Mesodermal cell (in vitro differentiated cells): ENCODE results near the gene MDFI.
A peak's percentile ranks its signal among the peaks of the same experiment; 100 is the strongest.

Experiments used
- H3K27ac ChIP-seq: 2 replicates; pipeline ENCODE4 v1.7.0; 2013; ENCODE audit warnings: mild to moderate bottlenecking, low read depth, low read length, moderate library complexity; ENCODE audit not compliant: severe bottlenecking
- H3K36me3 ChIP-seq: 2 replicates; pipeline ENCODE4 v1.7.1; 2013; ENCODE audit warnings: mild to moderate bottlenecking, low read length, moderate library complexity; ENCODE audit not compliant: control insufficient read depth, insufficient read depth
- H3K4me1 ChIP-seq: one replicate; pipeline ENCODE4 v1.7.1; 2013; ENCODE audit warnings: mild to moderate bottlenecking, low read length; ENCODE audit not compliant: insufficient read depth, control insufficient read depth, poor library complexity, severe bottlenecking
- H3K4me3 ChIP-seq: 2 replicates; pipeline ENCODE4 v1.7.0; 2013; ENCODE audit warnings: low read length, control low read depth, mild to moderate bottlenecking; ENCODE audit not compliant: insufficient read depth, poor library complexity, severe bottlenecking; ENCODE audit errors: extremely low read depth
- H3K9me3 ChIP-seq: 2 replicates; pipeline ENCODE4 v1.7.1; 2013; ENCODE audit warnings: mild to moderate bottlenecking, low read length, moderate library complexity; ENCODE audit not compliant: control insufficient read depth
- WGBS, 2 experiments: methylation state at CpG; one replicate each; pipeline ENCODE4 v1.1.5; 2013; ENCODE audit warnings: missing lambda C conversion rate in 2 of 2; ENCODE audit not compliant: insufficient coverage in 2 of 2; 5-methylcytosine and 5-hydroxymethylcytosine counted together

The MDFI gene

GRCh38 chr6:41634657-41635056 lies 3.6 kb upstream of the MDFI start:
- H3K9me3 ChIP-seq = no peaks in the 10 kb centered on the region
- peaks cover 27% of the 10 kb centered on the region for H3K4me1 ChIP-seq
- WGBS, 2 experiments = 0 to 41% methylated on average over 1 to 4 of the region's 4 CpGs
- H3K36me3 ChIP-seq = peaks cover 6% of the 10 kb centered on the region
- H3K4me3 ChIP-seq = no peak overlapping the region
- H3K27ac ChIP-seq = peak overlapping the region; percentile 49

DNA sequence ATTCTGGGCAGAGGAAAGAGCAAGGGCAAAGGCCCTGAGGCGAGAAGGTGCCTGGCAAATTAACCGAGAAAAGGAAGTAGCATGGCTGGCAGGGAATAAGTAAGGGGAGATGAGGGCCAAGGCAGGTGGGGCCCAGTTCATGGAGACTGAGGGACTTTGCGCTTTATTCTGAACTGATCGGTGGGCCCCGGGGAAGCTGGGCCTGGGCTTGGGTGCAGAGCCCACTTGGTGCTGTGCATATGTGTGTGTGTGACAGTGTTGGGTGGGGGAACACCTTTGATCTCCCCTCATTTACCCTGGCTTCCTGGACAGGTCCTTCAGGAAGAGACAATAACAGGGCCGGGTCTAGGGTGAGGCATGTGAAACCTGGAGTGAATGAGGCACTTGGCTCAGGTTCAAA lies 2.9 kb upstream of the MDFI start:
- H3K4me3 ChIP-seq = no peak overlapping the region
- H3K36me3 ChIP-seq = peaks cover 14% of the 10 kb centered on the region
- peaks cover 34% of the 10 kb centered on the region for H3K4me1 ChIP-seq
- H3K9me3 ChIP-seq = no peaks in the 10 kb centered on the region
- H3K27ac ChIP-seq = peak overlapping the region; percentile 49
- WGBS, 2 experiments = 88 to 90% methylated on average over 4 of the region's 6 CpGs

GRCh38 chr6:41636833-41637193 lies 1.5 kb upstream of the MDFI start:
- Histone ChIP-seq H3K36me3 (peaks cover 28% of the 10 kb centered on the region), H3K4me1 (peaks cover 49% of the 10 kb centered on the region), H3K9me3 (no peaks in the 10 kb centered on the region), H3K27ac (peak overlapping the region; percentile 83), H3K4me3 (peak overlapping the region; percentile 90)
- 4 to 5% methylated on average over 14 to 29 of the region's 31 CpGs for WGBS, 2 experiments

DNA sequence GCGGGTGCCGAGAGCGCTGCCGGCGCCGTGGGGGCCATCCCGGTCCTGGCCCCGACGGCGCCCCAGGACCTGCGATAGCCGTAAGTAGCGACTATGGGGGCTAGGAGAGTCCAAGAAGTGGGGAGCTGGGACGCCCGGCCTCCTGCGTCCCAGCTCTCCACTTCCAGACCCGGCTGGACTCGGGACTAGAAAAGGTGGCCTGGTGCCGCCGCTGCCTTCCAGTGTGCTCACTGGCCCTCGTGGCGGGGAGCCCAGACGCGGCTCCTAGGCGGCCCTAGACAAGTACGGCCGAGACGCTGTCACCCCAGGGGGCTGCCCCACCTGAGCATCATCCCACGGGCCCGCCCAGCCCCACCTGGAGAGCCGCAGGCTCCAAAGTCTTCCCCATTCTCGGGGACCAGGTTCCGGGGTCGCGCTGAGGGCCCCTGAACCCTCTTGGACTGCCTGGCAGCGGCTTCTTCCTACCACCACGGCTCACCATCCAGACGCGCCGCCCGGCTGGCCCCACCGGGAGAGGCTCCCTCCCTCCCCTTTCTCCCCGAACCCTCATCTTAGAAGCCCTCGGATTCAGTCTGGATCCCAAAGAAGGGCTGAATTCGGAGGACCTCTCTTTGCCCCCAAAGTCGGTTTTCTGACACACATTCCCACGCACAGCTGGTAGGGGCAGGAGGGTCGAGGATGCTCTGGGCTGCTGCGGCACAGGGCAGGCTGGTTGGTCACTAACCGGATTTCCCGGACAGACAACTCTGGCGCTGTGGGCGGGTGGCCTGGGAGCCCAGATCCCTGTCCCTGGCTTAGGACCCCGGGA lies 870 bp upstream of the MDFI start:
- 2% methylated on average over 41 to 51 of the region's 54 CpGs for WGBS, 2 experiments
- peak overlapping the region; percentile 90 for H3K4me3 ChIP-seq
- H3K4me1 ChIP-seq = peaks cover 54% of the 10 kb centered on the region
- peaks cover 34% of the 10 kb centered on the region for H3K36me3 ChIP-seq
- peak overlapping the region; percentile 83 for H3K27ac ChIP-seq
- H3K9me3 ChIP-seq = no peaks in the 10 kb centered on the region

GRCh38 chr6:41638935-41639808 lies 904 bp downstream of the MDFI start:
- H3K4me1 ChIP-seq = peaks cover 66% of the 10 kb centered on the region
- peaks cover 48% of the 10 kb centered on the region for H3K36me3 ChIP-seq
- H3K27ac ChIP-seq = peak overlapping the region; percentile 69
- H3K9me3 ChIP-seq = no peaks in the 10 kb centered on the region
- WGBS, 2 experiments = 1 to 4% methylated on average over 12 to 22 of the region's 40 CpGs
- peak overlapping the region; percentile 90 for H3K4me3 ChIP-seq

DNA sequence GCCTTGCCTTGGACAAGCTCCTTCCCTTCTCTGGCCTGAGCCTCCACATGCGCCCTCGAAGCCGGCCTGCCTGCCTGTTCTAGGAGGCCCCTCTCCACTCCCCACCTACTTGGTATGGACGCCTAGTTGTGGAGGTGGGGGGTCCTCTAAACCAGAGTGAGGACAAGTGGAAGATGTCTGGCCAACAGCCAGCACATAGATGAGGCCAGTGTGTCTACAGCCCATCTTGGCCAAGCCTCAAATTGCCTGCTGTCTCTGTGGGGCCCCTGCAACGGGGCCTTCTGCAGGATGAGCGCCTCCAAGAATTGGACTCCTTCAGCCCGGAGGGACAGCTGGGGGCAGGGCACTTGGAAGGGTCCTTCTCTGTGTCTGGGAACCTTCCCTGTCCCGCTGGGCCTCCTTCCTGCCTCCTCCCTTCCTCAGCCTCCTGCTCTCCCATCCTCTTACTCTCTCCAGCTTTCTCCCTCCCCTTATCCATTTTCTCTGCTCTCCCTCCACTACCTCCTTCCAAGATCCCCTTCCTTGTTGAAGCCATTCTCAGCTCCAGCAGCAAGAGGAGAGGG lies 1.6 kb downstream of the MDFI start:
- Histone ChIP-seq H3K4me3 (peak overlapping the region; percentile 90), H3K4me1 (peaks cover 66% of the 10 kb centered on the region), H3K27ac (no peak overlapping the region), H3K9me3 (no peaks in the 10 kb centered on the region), H3K36me3 (peaks cover 54% of the 10 kb centered on the region)
- WGBS, 2 experiments = 8 to 20% methylated on average over 4 to 5 of the region's 8 CpGs

DNA sequence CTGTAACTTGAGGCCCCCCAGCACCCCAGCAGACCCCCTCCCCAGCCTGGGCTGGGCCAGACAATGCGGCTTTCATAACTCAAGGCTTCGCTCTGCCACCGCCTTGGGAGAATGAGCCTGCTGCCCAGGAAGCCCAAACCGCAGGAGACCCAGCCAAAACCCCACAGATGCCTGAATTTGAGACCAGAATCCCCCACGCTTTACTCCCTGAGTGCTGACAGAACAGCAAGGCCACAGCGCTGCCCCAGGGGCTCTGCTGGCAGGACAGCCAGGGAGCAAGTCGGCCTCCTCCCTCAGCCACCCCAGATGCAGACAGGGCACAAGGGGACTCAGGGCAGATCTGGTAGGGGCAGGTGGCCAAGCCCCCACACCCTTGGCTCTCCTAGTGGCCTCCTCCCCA lies 2.2 kb downstream of the MDFI start:
- H3K27ac ChIP-seq = no peak overlapping the region
- 73 to 84% methylated on average over 2 to 7 of the region's 7 CpGs for WGBS, 2 experiments

GRCh38 chr6:41641352-41641925 lies 3.2 kb downstream of the MDFI start:
- H3K4me1 ChIP-seq = peaks cover 70% of the 10 kb centered on the region

More for the DNA sequence above, 2.2 kb downstream of the MDFI start:
- Histone ChIP-seq H3K4me1 (peaks cover 66% of the 10 kb centered on the region), H3K4me3 (peak overlapping the region; percentile 90), H3K9me3 (no peaks in the 10 kb centered on the region), H3K36me3 (peaks cover 59% of the 10 kb centered on the region)

DNA sequence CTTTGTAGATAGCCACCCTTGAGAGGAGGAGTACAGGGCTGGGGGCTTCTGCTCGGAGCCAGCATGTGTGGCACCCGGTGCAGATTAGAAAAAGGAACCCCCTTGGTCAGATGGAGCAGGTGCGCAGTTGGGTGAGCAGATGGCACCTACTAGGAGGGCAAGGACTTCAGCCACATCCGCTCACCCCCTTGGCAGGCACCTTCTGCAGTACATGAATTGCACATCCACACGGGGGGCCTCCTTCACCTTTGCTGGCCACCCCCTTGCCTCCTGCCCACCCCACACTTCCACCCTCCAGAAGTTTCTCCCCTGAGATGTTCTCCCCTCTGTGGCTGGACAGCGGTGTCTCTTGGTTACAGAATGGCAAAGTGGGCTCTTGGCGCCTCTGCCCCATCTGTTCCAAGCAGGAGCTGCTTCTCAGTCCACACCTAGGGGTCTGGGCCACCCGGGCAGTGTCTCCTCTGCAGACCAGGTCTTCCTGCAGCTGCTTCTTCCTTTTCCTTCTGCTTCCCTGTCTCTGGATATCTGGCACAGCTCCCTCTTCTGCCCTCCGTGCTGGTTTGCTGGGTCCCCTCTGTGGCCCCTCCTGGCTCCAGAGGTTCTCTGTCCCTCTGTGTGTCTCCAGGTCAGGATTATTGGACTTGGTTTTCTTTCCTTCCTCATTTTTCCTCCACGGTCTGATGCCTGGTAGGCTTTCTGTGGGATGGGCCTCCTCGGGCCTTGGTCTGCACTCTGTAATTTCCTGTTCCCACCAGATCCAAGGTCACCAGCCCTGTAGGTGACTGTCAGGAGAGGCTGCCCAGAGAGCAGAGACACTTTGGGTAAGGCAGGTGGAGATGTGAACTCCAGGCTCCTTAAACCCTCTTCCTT lies 4.1 kb downstream of the MDFI start:
- H3K27ac ChIP-seq = peak overlapping the region; percentile 25
- H3K9me3 ChIP-seq = no peaks in the 10 kb centered on the region

More at GRCh38 chr6:41641352-41641925, 3.2 kb downstream of the MDFI start:
- no peak overlapping the region for H3K4me3 ChIP-seq
- H3K27ac ChIP-seq = no peak overlapping the region
- no peaks in the 10 kb centered on the region for H3K9me3 ChIP-seq
- 83 to 84% methylated on average over 8 of the region's 9 CpGs for WGBS, 2 experiments
- peaks cover 69% of the 10 kb centered on the region for H3K36me3 ChIP-seq

More for the DNA sequence above, 4.1 kb downstream of the MDFI start:
- H3K4me1 ChIP-seq = peaks cover 67% of the 10 kb centered on the region
- H3K4me3 ChIP-seq = peak overlapping the region; percentile 1
- WGBS, 2 experiments = 91 to 99% methylated on average over 9 to 10 of the region's 11 CpGs
- H3K36me3 ChIP-seq = peaks cover 78% of the 10 kb centered on the region
